SJCRH30 (cell line): ENCODE data around the gene SYT7. TPM values are rescaled to one million over a fixed set of nuclear protein-coding genes. Genes with fewer than 3 reads are reported as not detected.
"Not testable (repeated sequence)": the region's sequence is repeated elsewhere in the genome, so short reads cannot be mapped to it uniquely, and the experiment has no call there.

Experiments
- DNase-seq, 2 experiments: peaks; one replicate each; pipeline ENCODE4 v3.0.0-alpha.2; 2015 to 2020
- H3K27ac ChIP-seq: fragments of 250-450 bp; sonication (Bioruptor Pico); 2 replicates; pipeline ENCODE4 v1.5.1; 2020; ENCODE audit warnings: mild to moderate bottlenecking, moderate library complexity
- H3K27me3 ChIP-seq: fragments of 250-450 bp; sonication (Bioruptor Pico); 2 replicates; pipeline ENCODE4 v1.5.1; 2020; ENCODE audit warnings: mild to moderate bottlenecking, moderate library complexity
- H3K36me3 ChIP-seq: fragments of 250-450 bp; sonication (Bioruptor Pico); 2 replicates; pipeline ENCODE4 v1.5.1; 2020; ENCODE audit warnings: mild to moderate bottlenecking, moderate library complexity
- H3K4me1 ChIP-seq: fragments of 250-450 bp; sonication (Bioruptor Pico); 2 replicates; pipeline ENCODE4 v1.5.1; 2020; ENCODE audit warnings: mild to moderate bottlenecking, moderate library complexity
- H3K4me3 ChIP-seq: fragments of 250-450 bp; sonication (Bioruptor Pico); 2 replicates; pipeline ENCODE4 v1.5.1; 2020; ENCODE audit warnings: mild to moderate bottlenecking, moderate library complexity
- H3K9me3 ChIP-seq: fragments of 250-450 bp; sonication (Bioruptor Pico); replicated peaks from 2 replicates; pipeline ENCODE4 v1.5.1; 2020; ENCODE audit warnings: mild to moderate bottlenecking, moderate library complexity
- total RNA-seq: library from RNA; depleted of rRNA; stranded (reverse); fragments of >200 nt; shearing (Covaris generic); gene quantifications from 2 replicates; pipeline ENCODE4 v1.2.3, GENCODE V29; 2014

The SYT7 gene
- total RNA-seq, 1 experiment from 2014 or later = 1.1 TPM

DNA sequence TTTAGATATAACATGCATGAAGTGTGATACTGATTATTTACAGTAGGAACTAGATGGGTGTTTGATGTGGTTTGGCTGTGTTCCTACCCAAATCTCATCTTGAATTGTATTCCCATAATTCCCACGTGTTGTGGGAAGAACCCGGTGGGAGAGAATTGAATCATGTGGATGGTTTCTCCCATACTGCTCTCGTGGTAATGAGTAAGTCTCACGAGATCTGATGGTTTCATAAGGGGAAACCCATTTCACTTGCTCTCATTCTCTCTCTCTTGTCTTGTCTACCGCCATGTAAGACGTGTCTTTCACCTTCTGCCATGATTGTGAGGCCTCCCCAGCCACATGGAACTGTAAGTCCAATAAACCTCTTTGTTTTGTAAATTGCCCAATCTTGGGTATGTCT, 33.9 kb upstream of the SYT7 start:
- H3K9me3 ChIP-seq, H3K27ac ChIP-seq, H3K4me1 ChIP-seq, H3K36me3 ChIP-seq, H3K4me3 ChIP-seq, H3K27me3 ChIP-seq: not testable (repeated sequence)
- DNase-seq = peak in 1 of 2 experiments; percentile 36

DNA sequence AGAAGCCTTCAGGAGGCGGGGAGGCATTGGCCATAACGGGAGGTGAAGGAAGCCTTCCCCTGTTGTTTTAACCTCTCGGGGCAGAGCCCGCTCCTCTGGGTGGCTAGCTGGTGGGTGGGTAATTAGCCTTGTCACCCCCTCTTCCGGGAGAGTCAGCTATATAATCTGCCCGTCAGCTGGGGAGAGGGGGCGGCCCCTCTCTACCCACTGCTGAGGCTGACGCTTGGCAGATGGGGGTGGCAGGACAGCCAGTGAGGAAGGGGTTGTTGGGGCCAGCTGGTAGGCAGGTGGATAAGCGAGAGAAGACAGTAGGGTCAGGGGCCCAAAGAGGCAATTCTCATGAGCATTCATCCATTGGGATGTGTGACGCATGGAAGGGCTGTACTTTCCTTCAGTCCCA, 33.0 kb upstream of the SYT7 start:
- H3K36me3 ChIP-seq = no peaks in the 10 kb centered on the region
- H3K27me3 ChIP-seq = no peaks in the 10 kb centered on the region
- DNase-seq = no peak
- H3K27ac ChIP-seq = no peak overlapping the region
- no peaks in the 10 kb centered on the region for H3K4me1 ChIP-seq
- no peaks in the 10 kb centered on the region for H3K9me3 ChIP-seq
- no peak overlapping the region for H3K4me3 ChIP-seq

DNA sequence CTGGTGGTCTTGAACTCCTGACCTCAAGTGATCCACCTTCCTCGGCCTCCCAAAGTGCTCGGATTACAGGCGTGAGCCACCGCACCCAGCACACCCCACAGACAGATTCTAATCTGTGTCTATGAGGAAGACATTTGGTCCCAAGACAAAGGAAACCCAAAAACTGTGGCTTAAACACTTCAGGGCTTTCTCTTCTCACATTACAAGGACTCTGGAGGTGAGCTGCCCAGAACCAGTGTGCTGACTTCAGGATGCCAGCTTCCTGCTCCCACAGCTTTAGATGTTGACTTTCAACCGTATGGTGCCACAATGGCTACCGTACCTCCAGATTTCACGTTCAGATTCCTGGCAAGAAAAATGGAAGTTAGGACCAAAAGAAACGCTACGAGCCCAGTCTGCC, 32.2 kb upstream of the SYT7 start:
- H3K4me1 ChIP-seq = no peaks in the 10 kb centered on the region

DNA sequence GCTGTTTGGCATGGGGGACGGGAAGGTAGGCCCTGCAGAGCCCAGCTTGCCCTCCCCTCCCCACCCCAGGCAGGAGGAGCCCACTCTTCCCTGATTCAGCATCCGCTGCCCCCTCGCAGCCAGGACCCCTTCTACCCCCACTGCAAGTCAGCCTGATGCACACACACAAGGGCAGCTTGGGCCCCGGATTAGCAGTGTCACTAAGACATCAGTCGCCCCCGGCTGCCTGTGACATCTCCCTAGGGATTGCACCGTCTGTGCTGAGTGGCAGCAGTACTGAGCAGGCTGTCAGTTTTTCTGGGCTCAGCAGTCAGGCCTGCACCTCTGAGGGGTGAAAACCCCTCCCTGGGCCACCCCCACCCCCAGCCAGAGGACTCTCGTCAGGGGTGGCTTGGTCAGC, 30.4 kb upstream of the SYT7 start:
- DNase-seq = no peak

More for the DNA sequence above, 32.2 kb upstream of the SYT7 start:
- H3K36me3 ChIP-seq = no peaks in the 10 kb centered on the region
- H3K27me3 ChIP-seq = no peaks in the 10 kb centered on the region
- no peak overlapping the region for H3K4me3 ChIP-seq
- no peak overlapping the region for H3K27ac ChIP-seq
- no peak for DNase-seq
- H3K9me3 ChIP-seq = no peaks in the 10 kb centered on the region

DNA sequence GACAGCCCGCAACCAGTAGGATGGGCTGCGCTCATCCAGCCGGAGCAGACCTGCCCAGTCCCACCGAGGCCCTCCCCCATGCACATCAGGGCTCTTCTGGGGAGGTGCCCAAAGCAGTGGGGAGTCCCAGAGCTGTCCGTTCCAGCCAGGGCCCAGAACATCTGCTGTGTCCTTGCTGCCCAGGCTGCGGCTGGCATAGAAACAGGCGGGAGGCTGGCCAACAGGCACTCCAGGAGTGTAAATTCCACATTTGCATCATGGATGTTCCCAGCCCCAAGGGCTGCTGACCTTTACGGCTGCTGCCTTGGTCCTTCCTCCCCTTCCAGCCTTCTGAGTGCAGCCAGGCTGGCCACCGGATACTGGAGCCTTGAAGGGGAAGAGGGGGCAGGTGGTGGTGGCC, 30.0 kb upstream of the SYT7 start:
- H3K9me3 ChIP-seq = no peaks in the 10 kb centered on the region
- no peak overlapping the region for H3K27ac ChIP-seq
- H3K4me3 ChIP-seq = no peak overlapping the region
- no peak for DNase-seq
- no peaks in the 10 kb centered on the region for H3K36me3 ChIP-seq
- no peaks in the 10 kb centered on the region for H3K4me1 ChIP-seq
- H3K27me3 ChIP-seq = no peaks in the 10 kb centered on the region

More for the DNA sequence above, 30.4 kb upstream of the SYT7 start:
- Histone ChIP-seq H3K27ac (no peak overlapping the region), H3K9me3 (no peaks in the 10 kb centered on the region), H3K36me3 (no peaks in the 10 kb centered on the region), H3K27me3 (no peaks in the 10 kb centered on the region), H3K4me3 (no peak overlapping the region), H3K4me1 (no peaks in the 10 kb centered on the region)

DNA sequence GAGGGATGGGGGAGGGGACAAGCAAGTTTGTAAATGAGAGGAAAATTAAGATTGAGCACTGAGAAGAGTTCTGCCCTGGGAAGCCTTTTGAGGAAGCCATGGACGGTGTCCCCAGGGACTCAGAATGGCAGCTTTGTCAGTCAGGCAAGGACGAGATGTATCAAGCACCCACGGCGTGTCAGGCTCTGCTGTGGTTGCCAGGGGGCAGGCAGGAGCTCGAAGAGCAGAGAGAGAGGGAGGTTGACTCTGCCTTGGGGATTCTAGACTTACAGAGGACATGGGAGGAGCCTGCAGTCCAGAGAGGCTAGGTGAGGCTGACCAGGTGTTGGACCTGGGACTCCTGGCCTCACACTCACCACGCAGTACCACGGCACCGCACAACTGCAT, 29.1 kb upstream of the SYT7 start:
- no peaks in the 10 kb centered on the region for H3K36me3 ChIP-seq
- no peaks in the 10 kb centered on the region for H3K27me3 ChIP-seq
- no peak for DNase-seq
- H3K27ac ChIP-seq = no peak overlapping the region
- H3K4me1 ChIP-seq = no peaks in the 10 kb centered on the region
- no peaks in the 10 kb centered on the region for H3K9me3 ChIP-seq
- H3K4me3 ChIP-seq = no peak overlapping the region

DNA sequence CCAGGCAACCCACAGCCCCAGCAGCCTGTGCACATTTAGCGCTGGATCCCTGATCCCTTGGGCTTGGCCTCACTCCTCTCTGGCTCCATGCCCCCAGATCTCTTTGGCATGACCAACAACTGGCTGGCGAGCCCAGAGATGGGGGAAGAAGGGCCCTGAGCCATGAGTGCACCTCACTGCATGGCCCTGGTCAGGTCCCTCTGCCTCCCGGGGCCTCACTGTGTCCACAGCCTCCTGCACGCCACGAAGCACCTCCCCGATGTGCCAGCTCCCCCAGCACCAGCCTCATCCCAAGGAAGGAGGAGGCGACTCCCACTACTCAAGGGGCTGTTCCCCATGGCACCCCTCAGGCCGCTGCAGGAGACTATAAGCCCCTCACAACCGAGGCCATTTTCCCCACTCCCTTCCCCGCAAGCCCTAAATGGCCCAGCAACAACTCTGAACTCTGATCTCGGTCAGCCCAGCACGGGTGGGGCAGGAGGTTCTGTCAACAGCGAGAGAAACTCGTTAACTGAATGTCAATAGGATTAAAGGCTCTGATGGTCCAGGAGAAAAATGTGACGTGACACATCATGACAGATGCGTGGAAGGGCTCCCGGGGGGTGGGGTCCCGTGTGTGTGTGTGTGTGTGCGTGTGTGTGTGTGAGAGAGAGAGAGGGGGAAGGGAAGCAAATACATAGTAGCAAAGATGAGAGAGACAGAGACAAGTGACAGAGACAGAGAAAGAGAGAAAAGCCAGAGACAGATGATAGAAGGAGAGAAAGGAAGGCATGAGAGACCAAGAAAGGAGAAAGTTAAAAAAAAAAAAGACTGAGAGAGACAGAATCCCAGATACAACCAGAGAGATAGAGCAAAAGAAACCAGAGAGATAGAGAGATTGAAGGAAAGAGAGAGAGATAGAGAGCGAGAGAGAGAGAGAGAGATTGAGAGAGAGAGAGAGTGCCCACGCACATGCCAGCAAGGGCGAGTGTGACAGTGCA, 28.4 kb upstream of the SYT7 start:
- H3K9me3 ChIP-seq = no peaks in the 10 kb centered on the region
- no peaks in the 10 kb centered on the region for H3K4me1 ChIP-seq
- H3K4me3 ChIP-seq = no peak overlapping the region
- no peaks in the 10 kb centered on the region for H3K36me3 ChIP-seq
- DNase-seq = no peak
- no peaks in the 10 kb centered on the region for H3K27me3 ChIP-seq
- H3K27ac ChIP-seq = no peak overlapping the region

DNA sequence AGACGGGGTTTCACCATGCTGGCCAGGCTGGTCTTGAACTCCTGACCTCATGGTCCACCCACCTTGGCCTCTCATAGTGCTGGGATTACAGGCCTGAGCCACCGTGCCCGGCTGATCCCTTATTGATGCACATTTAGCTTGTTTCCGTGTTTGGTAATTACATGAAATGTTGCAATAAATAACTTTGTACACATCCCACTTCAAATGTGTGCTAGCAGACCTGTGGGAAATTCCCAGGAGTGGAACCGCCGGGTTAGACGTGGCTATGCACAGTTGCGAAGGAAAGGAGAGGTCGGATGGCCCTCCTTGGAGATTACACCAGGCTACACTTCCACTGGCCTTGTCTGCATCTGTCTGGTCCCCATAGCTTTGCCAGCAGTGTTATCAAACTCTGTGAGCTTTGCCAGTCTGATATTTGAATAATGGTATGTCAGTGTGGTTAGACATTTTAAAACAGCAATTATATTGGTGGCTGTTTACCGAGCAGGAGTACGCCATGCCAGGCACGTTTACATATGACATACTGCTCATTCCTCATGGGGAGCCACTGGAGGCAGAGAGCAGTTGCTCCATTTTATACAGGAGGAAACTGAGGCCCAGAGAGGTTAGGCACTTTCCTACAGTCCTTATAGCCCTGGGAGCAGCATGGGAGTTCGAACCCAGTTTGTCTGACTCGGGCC, 27.2 kb upstream of the SYT7 start:
- H3K27me3 ChIP-seq = no peaks in the 10 kb centered on the region
- no peak overlapping the region for H3K4me3 ChIP-seq
- H3K36me3 ChIP-seq = no peaks in the 10 kb centered on the region
- DNase-seq = no peak
- no peak overlapping the region for H3K27ac ChIP-seq
- peaks cover under 1% of the 10 kb centered on the region; the same call in 1 of the 2 replicates for H3K4me1 ChIP-seq
- H3K9me3 ChIP-seq = no peaks in the 10 kb centered on the region

DNA sequence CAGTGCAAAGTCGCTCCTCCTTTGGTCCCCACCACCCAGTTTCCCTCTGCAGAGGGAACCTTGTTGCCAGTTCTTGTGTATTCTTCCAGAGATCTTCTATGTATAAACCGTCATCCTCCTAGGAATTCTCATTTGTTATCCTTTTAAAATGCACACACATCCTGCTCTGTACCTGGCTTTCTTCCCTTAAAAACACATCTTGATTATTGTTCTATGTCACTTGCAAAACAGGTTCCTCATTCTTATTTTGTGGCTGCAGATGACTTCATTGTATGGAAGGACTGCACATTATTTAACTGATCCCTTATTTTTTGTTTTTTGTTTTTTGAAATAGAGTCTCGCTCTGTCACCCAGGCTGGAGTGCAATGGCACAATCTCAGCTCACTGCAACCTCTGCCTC, 26.6 kb upstream of the SYT7 start:
- no peaks in the 10 kb centered on the region for H3K36me3 ChIP-seq
- H3K27ac ChIP-seq = no peak overlapping the region
- H3K4me3 ChIP-seq = no peak overlapping the region
- H3K9me3 ChIP-seq = no peaks in the 10 kb centered on the region
- DNase-seq = no peak
- peaks cover 4% of the 10 kb centered on the region; the same call in 1 of the 2 replicates for H3K4me1 ChIP-seq
- no peaks in the 10 kb centered on the region for H3K27me3 ChIP-seq

DNA sequence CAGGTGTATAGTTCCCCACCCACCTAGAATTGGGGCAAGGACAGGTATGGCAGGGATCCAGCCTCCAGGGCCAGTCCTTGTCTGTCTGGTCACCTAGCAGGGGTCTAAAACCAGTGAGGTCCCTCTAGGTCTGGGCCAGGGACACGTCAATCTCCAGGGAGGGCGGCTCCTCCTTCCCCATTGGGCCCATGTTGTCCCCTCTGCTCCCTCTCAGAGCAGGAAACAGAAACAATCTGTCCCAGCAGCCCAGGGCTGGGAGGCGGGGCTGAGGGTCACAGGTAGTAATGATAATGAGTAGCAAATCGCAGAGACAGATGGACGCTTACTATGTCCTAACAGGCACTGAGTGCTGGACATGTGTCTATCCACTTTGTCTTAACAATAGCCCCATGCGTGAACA, 22.8 kb upstream of the SYT7 start:
- Histone ChIP-seq H3K4me1 (peaks cover 4% of the 10 kb centered on the region; the same call in 1 of the 2 replicates), H3K27ac (no peak overlapping the region), H3K9me3 (no peaks in the 10 kb centered on the region), H3K4me3 (no peak overlapping the region), H3K27me3 (no peaks in the 10 kb centered on the region; the same call in 1 of the 2 replicates), H3K36me3 (no peaks in the 10 kb centered on the region)
- no peak for DNase-seq

DNA sequence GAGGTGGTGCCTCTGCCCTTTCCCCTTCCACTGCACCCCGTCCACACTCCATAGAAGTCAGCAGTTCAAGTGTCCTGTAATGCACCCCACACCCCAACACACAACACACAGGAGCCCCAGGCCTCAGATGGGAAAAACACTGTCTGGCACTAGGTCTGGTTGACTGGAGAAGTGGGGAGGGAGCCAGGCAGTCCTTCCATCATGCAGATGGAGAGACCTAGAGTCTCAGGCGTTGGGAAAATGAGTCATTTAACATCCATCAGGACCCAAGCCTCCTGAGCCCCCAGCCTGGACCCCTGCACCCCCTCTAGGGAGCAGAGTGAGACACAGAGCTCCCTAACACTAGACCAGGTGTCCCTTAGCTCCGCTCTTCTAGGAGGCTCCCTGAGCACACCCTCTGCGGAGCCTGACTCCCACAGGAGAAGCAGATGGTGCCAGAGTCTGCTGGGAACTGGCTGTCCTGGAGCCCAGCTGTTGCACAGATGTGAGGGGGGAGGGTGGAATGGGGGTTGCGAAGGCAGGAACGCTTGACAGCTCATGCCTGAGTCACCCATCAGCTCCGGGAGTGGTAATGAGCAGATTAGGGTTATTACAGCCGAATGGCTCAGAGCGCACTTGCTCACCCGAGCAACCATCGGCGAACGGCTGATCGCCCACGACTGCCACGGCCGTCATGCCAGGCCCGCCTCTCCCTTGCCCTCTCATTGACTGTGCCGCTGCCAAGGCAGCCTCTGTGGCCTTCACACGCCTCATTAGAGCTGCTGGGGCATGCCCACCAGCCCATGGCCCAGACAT, 22.1 kb upstream of the SYT7 start:
- Histone ChIP-seq H3K4me1 (peaks cover 4% of the 10 kb centered on the region; the same call in 1 of the 2 replicates), H3K9me3 (no peaks in the 10 kb centered on the region), H3K27ac (no peak overlapping the region), H3K4me3 (no peak overlapping the region), H3K36me3 (no peaks in the 10 kb centered on the region), H3K27me3 (no peaks in the 10 kb centered on the region; the same call in 1 of the 2 replicates)
- DNase-seq = peak; percentile 64

DNA sequence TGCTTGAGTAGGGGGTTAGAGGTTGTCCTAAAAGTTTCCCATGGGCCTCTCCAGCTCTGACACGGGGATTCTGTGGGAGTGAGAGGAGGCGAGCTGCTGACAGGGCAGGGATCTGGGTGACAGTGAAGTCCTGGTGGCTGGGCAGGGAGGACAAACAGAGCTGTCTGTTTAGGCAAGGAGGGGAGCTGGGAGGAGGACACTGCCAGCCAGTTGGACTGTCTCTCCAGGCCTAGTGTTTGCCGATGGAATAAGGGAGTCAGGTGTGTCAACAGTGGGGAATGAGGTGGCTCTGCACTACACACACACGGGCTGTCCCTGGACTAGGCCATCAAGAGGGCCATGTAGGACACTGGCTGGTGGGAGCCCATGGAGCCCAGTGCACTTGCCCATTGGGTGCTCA, 20.6 kb upstream of the SYT7 start:
- peaks cover 4% of the 10 kb centered on the region; the same call in 1 of the 2 replicates for H3K4me1 ChIP-seq
- no peaks in the 10 kb centered on the region for H3K9me3 ChIP-seq
- no peaks in the 10 kb centered on the region; the same call in 1 of the 2 replicates for H3K27me3 ChIP-seq
- no peak overlapping the region for H3K4me3 ChIP-seq
- DNase-seq = no peak
- no peak overlapping the region for H3K27ac ChIP-seq
- H3K36me3 ChIP-seq = no peaks in the 10 kb centered on the region

DNA sequence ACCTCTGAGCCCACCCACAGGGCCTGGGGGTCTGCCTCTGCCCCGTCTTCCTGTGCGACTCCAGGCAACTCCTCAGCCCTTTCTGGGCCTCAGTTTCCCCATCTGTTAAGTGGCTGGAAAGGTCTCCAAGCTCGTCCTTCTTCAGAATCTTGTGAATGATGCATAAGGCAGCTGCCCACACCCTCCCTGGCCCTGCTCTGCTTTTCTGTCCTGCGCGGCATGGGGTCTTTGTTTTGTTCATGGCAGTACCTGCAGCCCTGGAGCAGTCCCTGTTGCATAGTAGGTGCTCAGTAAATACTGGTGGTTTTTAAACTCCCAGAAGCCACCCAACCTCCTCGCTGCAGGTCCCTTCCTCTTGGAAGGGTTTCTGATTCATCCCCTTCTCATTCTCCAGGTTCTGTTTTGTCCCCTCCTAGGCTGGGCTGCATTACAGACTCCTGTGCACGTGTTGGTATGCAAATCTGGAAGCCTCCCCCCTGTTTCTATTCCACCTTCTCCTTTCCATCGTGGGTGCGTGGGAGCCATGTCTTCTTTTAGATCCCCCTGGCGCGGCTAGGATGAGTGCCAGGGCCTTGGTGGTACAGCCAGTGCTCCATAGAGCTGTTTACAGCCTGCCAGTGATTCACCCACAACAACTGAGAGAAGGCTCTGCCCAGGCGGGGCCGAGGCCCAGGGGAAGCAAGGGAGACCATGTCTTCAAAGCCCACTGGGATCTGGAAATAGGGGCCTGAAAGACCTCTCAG, 19.3 kb upstream of the SYT7 start:
- no peak overlapping the region for H3K27ac ChIP-seq
- DNase-seq = no peak
- no peaks in the 10 kb centered on the region for H3K36me3 ChIP-seq
- H3K4me1 ChIP-seq = peaks cover 4% of the 10 kb centered on the region; the same call in 1 of the 2 replicates
- no peaks in the 10 kb centered on the region; the same call in 1 of the 2 replicates for H3K27me3 ChIP-seq
- H3K4me3 ChIP-seq = no peak overlapping the region
- H3K9me3 ChIP-seq = no peaks in the 10 kb centered on the region
